A549 (cell line): ENCODE data around the gene MTHFS.

Experiments
- CBX8 ChIP-seq: fragments of 200-600 bp; sonication (generic); IDR thresholded peaks from 2 replicates; pipeline ENCODE4 v1.6.1; 2016
- CTCF ChIP-seq: fragments of >200 bp; sonication (Bioruptor Twin); formaldehyde crosslinking; IDR thresholded peaks from 3 replicates; pipeline ENCODE4 v1.5.1; 2016
- GATA3 ChIP-seq: IDR thresholded peaks from 2 replicates; pipeline ENCODE4 v1.6.1; 2012; ENCODE audit warnings: borderline replicate concordance
- PHF8 ChIP-seq: fragments of 200-600 bp; sonication (generic); IDR thresholded peaks from 2 replicates; pipeline ENCODE4 v1.6.1; 2016; ENCODE audit warnings: low read depth, mild to moderate bottlenecking, antibody characterized with exemption, moderate library complexity, borderline replicate concordance
- RFX5 ChIP-seq: fragments of 450-650 bp; IDR thresholded peaks from 2 replicates; pipeline ENCODE4 v1.7.1; 2014; ENCODE audit warnings: antibody characterized with exemption, mild to moderate bottlenecking, moderate library complexity

GRCh38 chr15:79874242-79874641, 22.6 kb downstream of the MTHFS start:
- TF ChIP-seq RFX5 (no peak), GATA3 (no peak), CTCF (no peak), CBX8 (no peak), PHF8 (no peak)
